GM23338 (cell line): Measurements from ENCODE around the gene LDAF1. TPM values are rescaled to one million over a fixed set of nuclear protein-coding genes. Genes with fewer than 3 reads are reported as not detected.

Experiments
- ATAC-seq: fragments of 200-7000 bp; cut with Tn5 transposase; 3 replicates; pipeline ENCODE4 v1.9.1; 2020
- DNase-seq: peaks from one replicate; pipeline ENCODE4 v3.0.0-alpha.2; 2015; ENCODE audit warnings: low spot score
- H2AFZ ChIP-seq: fragments of 200-600 bp; sonication (generic); 2 replicates; pipeline ENCODE4 v1.8.0; 2016; ENCODE audit warnings: antibody characterized with exemption, mild to moderate bottlenecking, moderate library complexity
- H3F3A ChIP-seq: fragments of 200-600 bp; sonication (generic); replicated peaks from 2 replicates; pipeline ENCODE4 v1.8.0; 2017; ENCODE audit warnings: antibody characterized with exemption, mixed run types, low read depth
- H3K27ac ChIP-seq: fragments of 200-600 bp; sonication (generic); 2 replicates; pipeline ENCODE4 v1.6.1; 2016; ENCODE audit warnings: low read depth
- H3K27me3 ChIP-seq: fragments of 200-600 bp; sonication (generic); 2 replicates; pipeline ENCODE4 v1.8.0; 2016; ENCODE audit warnings: mild to moderate bottlenecking, mixed run types, moderate library complexity; ENCODE audit not compliant: insufficient read depth
- H3K36me3 ChIP-seq: fragments of 200-600 bp; sonication (generic); 2 replicates; pipeline ENCODE4 v1.8.0; 2016; ENCODE audit warnings: mild to moderate bottlenecking; ENCODE audit not compliant: insufficient read depth
- H3K4me1 ChIP-seq: fragments of 200-600 bp; sonication (generic); 2 replicates; pipeline ENCODE4 v1.8.0; 2016; ENCODE audit warnings: mild to moderate bottlenecking, moderate library complexity; ENCODE audit not compliant: insufficient read depth
- H3K4me2 ChIP-seq: fragments of 200-600 bp; sonication (generic); 2 replicates; pipeline ENCODE4 v1.7.1; 2017; ENCODE audit warnings: mixed run types
- H3K4me3 ChIP-seq: fragments of 200-600 bp; sonication (generic); 2 replicates; pipeline ENCODE4 v1.6.1; 2016; ENCODE audit warnings: mixed run types
- H3K79me2 ChIP-seq: fragments of 200-600 bp; sonication (generic); replicated peaks from 2 replicates; pipeline ENCODE4 v1.8.0; 2017; ENCODE audit warnings: mild to moderate bottlenecking; ENCODE audit not compliant: insufficient read depth
- H3K9me2 ChIP-seq: fragments of 200-600 bp; sonication (generic); 2 replicates; pipeline ENCODE4 v1.8.0; 2017; ENCODE audit not compliant: insufficient read depth
- H4K20me1 ChIP-seq: fragments of 200-600 bp; sonication (generic); replicated peaks from 2 replicates; pipeline ENCODE4 v1.8.0; 2017; ENCODE audit warnings: mild to moderate bottlenecking; ENCODE audit not compliant: insufficient read depth
- H3K27ac Mint-ChIP-seq: 2 replicates; pipeline ENCODE4 v1.8.0; 2020; ENCODE audit warnings: inconsistent platforms, mild to moderate bottlenecking, moderate library complexity, mixed read lengths
- H3K27me3 Mint-ChIP-seq: 3 replicates; pipeline ENCODE4 v1.8.0; 2022; ENCODE audit warnings: low read depth, mild to moderate bottlenecking, moderate library complexity, mixed read lengths, inconsistent platforms; ENCODE audit not compliant: insufficient read depth, poor library complexity
- H3K36me3 Mint-ChIP-seq: 3 replicates; pipeline ENCODE4 v1.8.0; 2021; ENCODE audit warnings: low read depth, mild to moderate bottlenecking, inconsistent platforms, moderate library complexity, mixed read lengths
- H3K4me1 Mint-ChIP-seq: 3 replicates; pipeline ENCODE4 v1.8.0; 2020; ENCODE audit warnings: mild to moderate bottlenecking, inconsistent platforms, mixed read lengths
- H3K4me3 Mint-ChIP-seq: 3 replicates; pipeline ENCODE4 v1.8.0; 2021; ENCODE audit warnings: moderate library complexity, mild to moderate bottlenecking, inconsistent platforms, mixed read lengths
- H3K9me3 Mint-ChIP-seq: 3 replicates; pipeline ENCODE4 v1.8.0; 2020; ENCODE audit warnings: moderate library complexity, mild to moderate bottlenecking, inconsistent platforms, mixed read lengths
- CREB1 ChIP-seq: fragments of 250-450 bp; sonication (Bioruptor Pico); IDR thresholded peaks from 2 replicates; pipeline ENCODE4 v1.5.0; 2020; ENCODE audit warnings: low read depth, mild to moderate bottlenecking, moderate library complexity
- CTCF ChIP-seq, 2 experiments: fragments of 200-600 bp in 1 of 2; sonication (generic) in 1 of 2; conservative IDR thresholded peaks; 2 replicates each; pipeline versions ENCODE4 v1.5.1 to v1.6.1; 2016 to 2017; ENCODE audit warnings: antibody characterized with exemption in 2 of 2, low read depth in 2 of 2, mild to moderate bottlenecking in 2 of 2, moderate library complexity in 1 of 2
- EZH2 ChIP-seq: fragments of 200-600 bp; sonication (generic); IDR thresholded peaks from one replicate; pipeline ENCODE4 v1.8.0; 2017; ENCODE audit warnings: antibody characterized with exemption, mild to moderate bottlenecking, low read depth; ENCODE audit not compliant: unreplicated experiment
- EZH2phosphoT487 ChIP-seq: fragments of 200-600 bp; sonication (generic); IDR thresholded peaks from one replicate; pipeline ENCODE4 v1.8.1; 2018; ENCODE audit warnings: antibody characterized with exemption; ENCODE audit not compliant: unreplicated experiment
- JUNB ChIP-seq: IDR thresholded peaks from one replicate; pipeline ENCODE4 v1.6.1; 2016; ENCODE audit warnings: antibody characterized with exemption; ENCODE audit not compliant: unreplicated experiment
- NANOG ChIP-seq: IDR thresholded peaks from 2 replicates; pipeline ENCODE4 v1.6.1; 2016; ENCODE audit warnings: antibody characterized with exemption, borderline replicate concordance
- POLR2AphosphoS5 ChIP-seq: IDR thresholded peaks from 2 replicates; pipeline ENCODE4 v1.6.1; 2016; ENCODE audit warnings: antibody characterized with exemption, low read depth
- STAT1 ChIP-seq: IDR thresholded peaks from one replicate; pipeline ENCODE4 v1.6.1; 2016; ENCODE audit warnings: antibody characterized with exemption; ENCODE audit not compliant: unreplicated experiment
- ZNF114 ChIP-seq: fragments of 250-450 bp; sonication (Bioruptor Pico); IDR thresholded peaks from 2 replicates; pipeline ENCODE4 v1.5.0; 2020; ENCODE audit warnings: mild to moderate bottlenecking, moderate library complexity
- ZNF331 ChIP-seq: fragments of 250-450 bp; sonication (Bioruptor Pico); IDR thresholded peaks from 2 replicates; pipeline ENCODE4 v1.5.0; 2020; ENCODE audit warnings: low read depth, mild to moderate bottlenecking, moderate library complexity
- polyA plus RNA-seq: library from polyadenylated mRNA; unstranded; fragments of >200 nt; fragmentation: Nextera tagmentation; extraction: Ambion mirVana; gene quantifications from 2 replicates; pipeline ENCODE4 v1.2.1, GENCODE V29; 2016
- total RNA-seq: library from RNA; depleted of rRNA; stranded (reverse); fragments of >200 nt; shearing (Covaris generic); gene quantifications from 2 replicates; pipeline ENCODE4 v1.2.3, GENCODE V29; 2014
- TF ChIP-seq, protein P1 (sequence below): IDR thresholded peaks from one replicate; pipeline ENCODE4 v1.6.1; 2018; ENCODE audit warnings: antibody characterized with exemption; ENCODE audit not compliant: unreplicated experiment
- TF ChIP-seq, protein P2 (sequence below): fragments of 250-450 bp; sonication (Bioruptor Pico); IDR thresholded peaks from 2 replicates; pipeline ENCODE4 v1.5.0; 2020; ENCODE audit warnings: mild to moderate bottlenecking, moderate library complexity
- TF ChIP-seq, protein P3 (sequence below): IDR thresholded peaks from 2 replicates; pipeline ENCODE4 v1.6.1; 2016; ENCODE audit warnings: antibody characterized with exemption

Gene LDAF1
- total and polyA plus RNA-seq, 2 experiments from 2014 or later = 20.5 to 33.8 TPM

- Histone ChIP-seq H3K27me3 (no peaks in the 10 kb centered on the region), H3K4me2 (no peak overlapping the region), H3K36me3 (no peaks in the 10 kb centered on the region), H3K79me2 (no peaks in the 10 kb centered on the region), H4K20me1 (no peaks in the 10 kb centered on the region), H3K4me3 (no peak overlapping the region), H3F3A (no peaks in the 10 kb centered on the region), H2AFZ (no peak overlapping the region), H3K4me1 (peaks cover 14% of the 10 kb centered on the region), H3K27ac (no peak overlapping the region), H3K9me2 (no peaks in the 10 kb centered on the region)
- no peak overlapping the region for H3K4me3 Mint-ChIP-seq
- H3K4me1 Mint-ChIP-seq = peaks cover 15% of the 10 kb centered on the region
- no peaks in the 10 kb centered on the region for H3K27me3 Mint-ChIP-seq
- H3K36me3 Mint-ChIP-seq = no peaks in the 10 kb centered on the region
- no peaks in the 10 kb centered on the region; the same call in 2 of the 3 replicates for H3K9me3 Mint-ChIP-seq
- no peak overlapping the region for H3K27ac Mint-ChIP-seq
- TF ChIP-seq ZNF114 (CRISPR knock-in tag) = no peak
- no peak for TF ChIP-seq POLR2AphosphoS5
- no peak for TF ChIP-seq CREB1 (CRISPR knock-in tag)
- no peak for TF ChIP-seq STAT1
- TF ChIP-seq EZH2 = no peak
- TF ChIP-seq JUNB = no peak
- no peak for TF ChIP-seq CTCF (conservative IDR thresholded peaks at IDR 0.05; ENCODE audit: low read depth in 2 of 2)
- TF ChIP-seq EZH2phosphoT487 = no peak
- TF ChIP-seq, protein P1, sequence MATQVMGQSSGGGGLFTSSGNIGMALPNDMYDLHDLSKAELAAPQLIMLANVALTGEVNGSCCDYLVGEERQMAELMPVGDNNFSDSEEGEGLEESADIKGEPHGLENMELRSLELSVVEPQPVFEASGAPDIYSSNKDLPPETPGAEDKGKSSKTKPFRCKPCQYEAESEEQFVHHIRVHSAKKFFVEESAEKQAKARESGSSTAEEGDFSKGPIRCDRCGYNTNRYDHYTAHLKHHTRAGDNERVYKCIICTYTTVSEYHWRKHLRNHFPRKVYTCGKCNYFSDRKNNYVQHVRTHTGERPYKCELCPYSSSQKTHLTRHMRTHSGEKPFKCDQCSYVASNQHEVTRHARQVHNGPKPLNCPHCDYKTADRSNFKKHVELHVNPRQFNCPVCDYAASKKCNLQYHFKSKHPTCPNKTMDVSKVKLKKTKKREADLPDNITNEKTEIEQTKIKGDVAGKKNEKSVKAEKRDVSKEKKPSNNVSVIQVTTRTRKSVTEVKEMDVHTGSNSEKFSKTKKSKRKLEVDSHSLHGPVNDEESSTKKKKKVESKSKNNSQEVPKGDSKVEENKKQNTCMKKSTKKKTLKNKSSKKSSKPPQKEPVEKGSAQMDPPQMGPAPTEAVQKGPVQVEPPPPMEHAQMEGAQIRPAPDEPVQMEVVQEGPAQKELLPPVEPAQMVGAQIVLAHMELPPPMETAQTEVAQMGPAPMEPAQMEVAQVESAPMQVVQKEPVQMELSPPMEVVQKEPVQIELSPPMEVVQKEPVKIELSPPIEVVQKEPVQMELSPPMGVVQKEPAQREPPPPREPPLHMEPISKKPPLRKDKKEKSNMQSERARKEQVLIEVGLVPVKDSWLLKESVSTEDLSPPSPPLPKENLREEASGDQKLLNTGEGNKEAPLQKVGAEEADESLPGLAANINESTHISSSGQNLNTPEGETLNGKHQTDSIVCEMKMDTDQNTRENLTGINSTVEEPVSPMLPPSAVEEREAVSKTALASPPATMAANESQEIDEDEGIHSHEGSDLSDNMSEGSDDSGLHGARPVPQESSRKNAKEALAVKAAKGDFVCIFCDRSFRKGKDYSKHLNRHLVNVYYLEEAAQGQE = no peak
- TF ChIP-seq, protein P2, sequence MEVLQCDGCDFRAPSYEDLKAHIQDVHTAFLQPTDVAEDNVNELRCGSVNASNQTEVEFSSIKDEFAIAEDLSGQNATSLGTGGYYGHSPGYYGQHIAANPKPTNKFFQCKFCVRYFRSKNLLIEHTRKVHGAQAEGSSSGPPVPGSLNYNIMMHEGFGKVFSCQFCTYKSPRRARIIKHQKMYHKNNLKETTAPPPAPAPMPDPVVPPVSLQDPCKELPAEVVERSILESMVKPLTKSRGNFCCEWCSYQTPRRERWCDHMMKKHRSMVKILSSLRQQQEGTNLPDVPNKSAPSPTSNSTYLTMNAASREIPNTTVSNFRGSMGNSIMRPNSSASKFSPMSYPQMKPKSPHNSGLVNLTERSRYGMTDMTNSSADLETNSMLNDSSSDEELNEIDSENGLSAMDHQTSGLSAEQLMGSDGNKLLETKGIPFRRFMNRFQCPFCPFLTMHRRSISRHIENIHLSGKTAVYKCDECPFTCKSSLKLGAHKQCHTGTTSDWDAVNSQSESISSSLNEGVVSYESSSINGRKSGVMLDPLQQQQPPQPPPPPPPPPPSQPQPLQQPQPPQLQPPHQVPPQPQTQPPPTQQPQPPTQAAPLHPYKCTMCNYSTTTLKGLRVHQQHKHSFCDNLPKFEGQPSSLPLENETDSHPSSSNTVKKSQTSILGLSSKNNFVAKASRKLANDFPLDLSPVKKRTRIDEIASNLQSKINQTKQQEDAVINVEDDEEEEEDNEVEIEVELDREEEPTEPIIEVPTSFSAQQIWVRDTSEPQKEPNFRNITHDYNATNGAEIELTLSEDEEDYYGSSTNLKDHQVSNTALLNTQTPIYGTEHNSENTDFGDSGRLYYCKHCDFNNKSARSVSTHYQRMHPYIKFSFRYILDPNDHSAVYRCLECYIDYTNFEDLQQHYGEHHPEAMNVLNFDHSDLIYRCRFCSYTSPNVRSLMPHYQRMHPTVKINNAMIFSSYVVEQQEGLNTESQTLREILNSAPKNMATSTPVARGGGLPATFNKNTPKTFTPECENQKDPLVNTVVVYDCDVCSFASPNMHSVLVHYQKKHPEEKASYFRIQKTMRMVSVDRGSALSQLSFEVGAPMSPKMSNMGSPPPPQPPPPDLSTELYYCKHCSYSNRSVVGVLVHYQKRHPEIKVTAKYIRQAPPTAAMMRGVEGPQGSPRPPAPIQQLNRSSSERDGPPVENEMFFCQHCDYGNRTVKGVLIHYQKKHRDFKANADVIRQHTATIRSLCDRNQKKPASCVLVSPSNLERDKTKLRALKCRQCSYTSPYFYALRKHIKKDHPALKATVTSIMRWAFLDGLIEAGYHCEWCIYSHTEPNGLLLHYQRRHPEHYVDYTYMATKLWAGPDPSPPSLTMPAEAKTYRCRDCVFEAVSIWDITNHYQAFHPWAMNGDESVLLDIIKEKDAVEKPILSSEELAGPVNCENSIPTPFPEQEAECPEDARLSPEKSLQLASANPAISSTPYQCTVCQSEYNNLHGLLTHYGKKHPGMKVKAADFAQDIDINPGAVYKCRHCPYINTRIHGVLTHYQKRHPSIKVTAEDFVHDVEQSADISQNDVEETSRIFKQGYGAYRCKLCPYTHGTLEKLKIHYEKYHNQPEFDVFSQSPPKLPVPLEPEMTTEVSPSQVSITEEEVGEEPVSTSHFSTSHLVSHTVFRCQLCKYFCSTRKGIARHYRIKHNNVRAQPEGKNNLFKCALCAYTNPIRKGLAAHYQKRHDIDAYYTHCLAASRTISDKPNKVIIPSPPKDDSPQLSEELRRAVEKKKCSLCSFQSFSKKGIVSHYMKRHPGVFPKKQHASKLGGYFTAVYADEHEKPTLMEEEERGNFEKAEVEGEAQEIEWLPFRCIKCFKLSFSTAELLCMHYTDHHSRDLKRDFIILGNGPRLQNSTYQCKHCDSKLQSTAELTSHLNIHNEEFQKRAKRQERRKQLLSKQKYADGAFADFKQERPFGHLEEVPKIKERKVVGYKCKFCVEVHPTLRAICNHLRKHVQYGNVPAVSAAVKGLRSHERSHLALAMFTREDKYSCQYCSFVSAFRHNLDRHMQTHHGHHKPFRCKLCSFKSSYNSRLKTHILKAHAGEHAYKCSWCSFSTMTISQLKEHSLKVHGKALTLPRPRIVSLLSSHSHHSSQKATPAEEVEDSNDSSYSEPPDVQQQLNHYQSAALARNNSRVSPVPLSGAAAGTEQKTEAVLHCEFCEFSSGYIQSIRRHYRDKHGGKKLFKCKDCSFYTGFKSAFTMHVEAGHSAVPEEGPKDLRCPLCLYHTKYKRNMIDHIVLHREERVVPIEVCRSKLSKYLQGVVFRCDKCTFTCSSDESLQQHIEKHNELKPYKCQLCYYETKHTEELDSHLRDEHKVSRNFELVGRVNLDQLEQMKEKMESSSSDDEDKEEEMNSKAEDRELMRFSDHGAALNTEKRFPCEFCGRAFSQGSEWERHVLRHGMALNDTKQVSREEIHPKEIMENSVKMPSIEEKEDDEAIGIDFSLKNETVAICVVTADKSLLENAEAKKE (CRISPR knock-in tag) = no peak
- TF ChIP-seq, protein P3, sequence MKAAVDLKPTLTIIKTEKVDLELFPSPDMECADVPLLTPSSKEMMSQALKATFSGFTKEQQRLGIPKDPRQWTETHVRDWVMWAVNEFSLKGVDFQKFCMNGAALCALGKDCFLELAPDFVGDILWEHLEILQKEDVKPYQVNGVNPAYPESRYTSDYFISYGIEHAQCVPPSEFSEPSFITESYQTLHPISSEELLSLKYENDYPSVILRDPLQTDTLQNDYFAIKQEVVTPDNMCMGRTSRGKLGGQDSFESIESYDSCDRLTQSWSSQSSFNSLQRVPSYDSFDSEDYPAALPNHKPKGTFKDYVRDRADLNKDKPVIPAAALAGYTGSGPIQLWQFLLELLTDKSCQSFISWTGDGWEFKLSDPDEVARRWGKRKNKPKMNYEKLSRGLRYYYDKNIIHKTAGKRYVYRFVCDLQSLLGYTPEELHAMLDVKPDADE = no peak
- TF ChIP-seq NANOG = no peak
- no peak for TF ChIP-seq ZNF331 (CRISPR knock-in tag)
- DNase-seq (peak; percentile 58), ATAC-seq (peak; percentile 79)
These were observed 27.7 kb upstream of the LDAF1 start for GRCh38 chr16:21130811-21131210.
